Coronary artery (tissue), 2 donors: Measurements from ENCODE around the gene ATP13A3.
A peak's percentile ranks its signal among the peaks of the same experiment; 100 is the strongest.

Experiments
- DNase-seq: peaks from one replicate; pipeline ENCODE4 v3.0.0-alpha.2; 2017; ENCODE audit warnings: low spot score
- H3K27ac ChIP-seq, 2 donors: fragments of 200-600 bp; sonication (generic); one replicate each; pipeline ENCODE4 v1.5.1; 2016 to 2019
- H3K4me3 ChIP-seq: fragments of 200-600 bp; sonication (generic); 2 replicates; pipeline ENCODE4 v1.5.1; 2016; ENCODE audit warnings: mild to moderate bottlenecking, moderate library complexity
- TF ChIP-seq, protein P1 (sequence below): fragments of 200-600 bp; sonication (generic); IDR thresholded peaks from one replicate; pipeline ENCODE4 v1.5.1; 2019; ENCODE audit warnings: antibody characterized with exemption

Gene ATP13A3

DNA sequence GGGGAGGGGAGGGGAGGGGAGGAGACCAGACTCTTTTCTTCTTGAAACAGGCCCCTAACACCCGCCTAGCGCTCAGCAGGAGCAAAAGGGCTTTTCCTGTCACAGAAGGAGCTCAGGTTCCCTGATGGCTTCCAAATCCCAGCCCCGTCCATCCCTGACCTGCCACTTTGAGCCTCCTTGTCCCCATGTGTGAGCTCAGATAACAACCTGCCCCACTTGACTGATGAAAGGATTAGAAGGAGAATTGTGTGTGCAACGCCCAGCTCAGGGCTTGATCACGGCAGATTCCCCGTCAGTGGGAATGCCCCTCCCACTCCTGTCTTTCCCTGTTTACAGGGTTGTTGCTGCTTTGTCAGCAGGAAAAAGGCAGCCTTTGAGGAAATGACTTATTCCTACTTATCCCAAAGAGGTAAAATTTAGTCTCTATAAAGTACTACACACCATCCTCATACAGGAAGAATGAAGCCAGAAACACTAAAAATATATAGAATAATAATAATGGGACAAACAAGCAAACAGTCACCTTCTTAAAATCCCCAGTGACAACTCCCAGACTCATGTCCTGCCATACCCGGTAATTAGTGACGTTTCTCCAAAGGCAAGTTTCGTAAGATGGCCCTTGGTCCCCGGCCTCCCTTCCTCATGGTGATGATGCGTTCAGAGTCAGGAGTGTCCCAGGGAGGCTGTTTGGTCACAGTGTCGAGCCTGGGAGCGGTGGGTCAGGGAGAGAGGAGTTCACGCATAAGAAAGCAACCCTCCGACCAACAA, 111.1 kb downstream of the ATP13A3 start:
- no peak for DNase-seq
- TF ChIP-seq, protein P1, sequence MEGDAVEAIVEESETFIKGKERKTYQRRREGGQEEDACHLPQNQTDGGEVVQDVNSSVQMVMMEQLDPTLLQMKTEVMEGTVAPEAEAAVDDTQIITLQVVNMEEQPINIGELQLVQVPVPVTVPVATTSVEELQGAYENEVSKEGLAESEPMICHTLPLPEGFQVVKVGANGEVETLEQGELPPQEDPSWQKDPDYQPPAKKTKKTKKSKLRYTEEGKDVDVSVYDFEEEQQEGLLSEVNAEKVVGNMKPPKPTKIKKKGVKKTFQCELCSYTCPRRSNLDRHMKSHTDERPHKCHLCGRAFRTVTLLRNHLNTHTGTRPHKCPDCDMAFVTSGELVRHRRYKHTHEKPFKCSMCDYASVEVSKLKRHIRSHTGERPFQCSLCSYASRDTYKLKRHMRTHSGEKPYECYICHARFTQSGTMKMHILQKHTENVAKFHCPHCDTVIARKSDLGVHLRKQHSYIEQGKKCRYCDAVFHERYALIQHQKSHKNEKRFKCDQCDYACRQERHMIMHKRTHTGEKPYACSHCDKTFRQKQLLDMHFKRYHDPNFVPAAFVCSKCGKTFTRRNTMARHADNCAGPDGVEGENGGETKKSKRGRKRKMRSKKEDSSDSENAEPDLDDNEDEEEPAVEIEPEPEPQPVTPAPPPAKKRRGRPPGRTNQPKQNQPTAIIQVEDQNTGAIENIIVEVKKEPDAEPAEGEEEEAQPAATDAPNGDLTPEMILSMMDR: no peak
- H3K4me3 ChIP-seq: no peak overlapping the region
- no peak overlapping the region for H3K27ac ChIP-seq

DNA sequence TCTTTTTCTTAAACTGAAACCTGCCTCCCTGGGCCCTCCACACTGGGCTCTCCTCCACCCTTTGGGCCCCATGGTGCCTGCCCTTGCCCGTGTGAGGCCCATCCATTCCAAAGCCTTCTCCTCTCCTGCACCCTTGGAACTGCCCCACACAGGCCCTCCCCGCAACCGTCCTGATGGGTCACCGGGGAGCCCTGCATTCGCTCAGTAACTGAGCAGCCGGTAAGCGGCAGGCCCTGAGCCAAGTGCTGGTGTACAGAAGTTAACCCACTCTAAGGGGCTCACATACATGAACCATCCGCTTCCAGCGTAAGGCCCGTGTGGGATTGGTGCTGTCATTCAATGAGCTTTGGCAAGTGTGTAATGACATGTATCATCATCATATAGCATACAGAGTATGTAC, 111.9 kb downstream of the ATP13A3 start:
- DNase-seq: no peak
- TF ChIP-seq, protein P1: no peak
- H3K4me3 ChIP-seq: no peak overlapping the region

DNA sequence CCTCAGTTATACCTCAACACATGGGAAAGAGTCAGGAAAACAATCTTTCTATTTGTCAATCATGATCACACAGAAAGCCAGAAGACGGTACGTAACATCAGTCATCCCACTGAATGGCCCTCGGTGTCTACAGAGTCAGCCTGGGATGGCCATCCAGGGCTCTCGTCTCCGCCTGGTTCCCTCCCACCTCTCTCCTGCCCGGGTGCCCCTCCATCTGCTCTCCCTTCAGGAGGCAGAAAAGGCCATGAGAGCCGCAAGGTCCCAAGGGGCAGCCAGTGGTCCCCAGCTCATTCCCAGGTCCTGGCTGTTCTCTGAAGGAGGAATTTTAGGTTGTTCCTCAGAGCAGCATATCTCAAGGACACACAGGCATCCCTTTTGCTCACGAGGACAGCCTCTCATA, 112.9 kb downstream of the ATP13A3 start:
- H3K4me3 ChIP-seq: no peak overlapping the region
- H3K27ac ChIP-seq: no peak overlapping the region
- DNase-seq: no peak
- TF ChIP-seq, protein P1: no peak

More for the DNA sequence above, 111.9 kb downstream of the ATP13A3 start:
- H3K27ac ChIP-seq: no peak overlapping the region

DNA sequence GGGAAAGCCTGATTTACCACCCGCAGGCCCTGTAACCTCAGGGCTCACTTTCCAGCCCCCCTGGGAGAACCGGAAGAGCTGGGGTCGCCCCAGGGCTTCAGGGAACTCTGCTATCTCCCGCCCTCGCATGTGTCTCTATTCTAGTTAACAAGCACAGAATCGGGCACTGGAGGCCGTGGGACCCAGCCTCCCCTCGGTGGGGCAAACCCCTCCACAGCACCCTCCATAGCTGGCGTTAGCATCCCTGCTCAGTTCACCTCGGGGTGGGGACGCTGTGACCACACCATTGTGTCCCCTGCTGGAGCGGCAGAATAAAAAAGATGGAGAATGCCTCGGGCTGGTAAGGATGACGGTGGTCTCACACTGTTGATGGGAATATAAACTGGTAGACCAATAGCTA, 113.8 kb downstream of the ATP13A3 start:
- DNase-seq: no peak
- Histone ChIP-seq H3K4me3 (no peak overlapping the region), H3K27ac (no peak overlapping the region)
- TF ChIP-seq, protein P1: no peak

DNA sequence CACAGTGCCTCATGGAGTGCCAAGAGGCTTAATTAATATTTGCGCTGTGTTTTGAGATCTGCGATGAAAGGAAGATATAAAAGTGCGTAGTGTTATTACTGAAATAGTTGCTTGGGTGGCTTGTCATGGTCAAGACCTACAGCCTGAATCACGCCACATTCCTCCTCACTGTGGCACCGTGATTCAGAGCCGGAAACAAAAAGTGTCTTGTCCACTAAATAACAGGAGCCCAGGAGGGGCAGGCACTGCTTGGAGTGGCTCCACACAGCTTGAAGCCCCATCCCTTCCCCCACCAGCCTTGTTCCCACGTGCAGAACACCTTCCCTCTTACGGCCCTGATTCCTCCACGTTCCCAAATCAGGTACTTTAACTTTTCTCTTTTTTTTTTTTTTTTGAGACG, 116.0 kb downstream of the ATP13A3 start:
- TF ChIP-seq, protein P1: no peak
- Histone ChIP-seq H3K27ac (no peak overlapping the region), H3K4me3 (no peak overlapping the region)
- DNase-seq: no peak

DNA sequence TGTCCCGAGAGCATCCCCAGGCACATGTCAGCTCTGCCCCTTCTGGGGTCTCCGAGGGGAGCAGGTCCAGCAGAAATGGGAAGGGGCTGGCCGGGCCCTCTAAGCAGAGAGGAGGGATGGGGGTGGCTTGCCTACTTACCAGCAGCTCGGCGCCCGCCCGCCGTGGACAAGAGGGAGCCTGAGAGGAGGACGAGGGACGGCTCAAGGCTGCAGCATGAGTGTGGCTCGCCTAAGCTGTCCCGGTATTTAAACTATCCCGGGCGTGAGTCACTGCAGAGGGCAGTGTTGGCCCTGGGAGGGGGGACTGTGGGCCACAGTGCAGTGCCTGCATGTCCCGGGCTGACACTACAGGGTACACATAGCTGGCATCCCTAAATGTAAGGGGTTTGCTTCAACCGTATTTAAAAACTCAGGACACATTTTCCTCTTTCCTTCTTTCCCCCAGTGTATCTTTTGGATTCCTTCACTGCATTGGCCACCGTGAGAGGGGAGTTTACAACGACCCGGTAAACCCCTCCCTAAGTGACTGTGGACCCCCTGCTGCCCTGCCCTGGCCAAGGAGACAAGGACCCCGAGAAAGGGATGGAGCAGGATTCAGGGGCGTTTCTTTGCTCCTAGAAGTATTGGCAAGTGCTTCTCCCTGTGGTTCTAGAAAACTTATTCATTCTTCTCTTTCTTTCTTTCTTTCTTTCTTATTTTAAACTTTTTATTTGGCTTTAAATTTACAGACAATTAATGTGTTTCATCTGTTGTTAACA, 117.1 kb downstream of the ATP13A3 start, which contains the start of gene LRRC15:
Gene LRRC15, minus strand, starts transcription at position 222 of the 758 bp plus-strand sequence. CDS start 8,700 bp downstream, outside the sequence.
- Histone ChIP-seq H3K27ac (no peak within 1 kb of the TSS), H3K4me3 (peak within 1 kb of the TSS; percentile 5)
- no peak for DNase-seq
- TF ChIP-seq, protein P1: no peak

DNA sequence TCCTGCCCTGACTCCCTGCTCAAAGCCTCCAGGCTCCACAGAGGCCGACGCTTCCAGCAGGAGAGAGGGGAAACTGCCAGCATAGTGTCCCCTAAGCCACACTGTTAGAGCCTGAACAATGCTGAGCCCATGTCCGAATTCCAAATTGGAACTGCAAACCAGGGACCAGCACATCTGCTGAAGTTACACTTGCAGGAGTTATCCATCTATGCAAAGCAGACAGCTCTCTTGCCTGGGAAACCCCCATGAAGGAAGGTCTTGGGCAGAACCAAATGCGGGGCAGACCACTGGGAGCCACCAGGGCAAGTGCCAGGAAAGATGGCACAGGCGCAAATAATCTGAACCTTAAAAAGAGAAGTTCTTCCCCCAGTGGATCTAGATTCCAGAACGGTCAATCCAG, 117.9 kb downstream of the ATP13A3 start:
- Histone ChIP-seq H3K27ac (no peak overlapping the region), H3K4me3 (no peak overlapping the region)
- TF ChIP-seq, protein P1: no peak
- DNase-seq: no peak
